DOHH2 (cell line): ENCODE data around the gene RHOBTB3.

ENCODE experiments used
- EZH2phosphoT487 ChIP-seq: fragments of 200-600 bp; sonication (generic); IDR thresholded peaks from 2 replicates; pipeline ENCODE4 v1.6.1; 2017; ENCODE audit warnings: borderline replicate concordance, mild to moderate bottlenecking, antibody characterized with exemption, low read length, moderate library complexity, mixed read lengths
- TF ChIP-seq, protein P1 (sequence below): fragments of 200-600 bp; sonication (generic); IDR thresholded peaks from one replicate; pipeline ENCODE4 v1.5.1; 2014; ENCODE audit warnings: antibody characterized with exemption, mild to moderate bottlenecking, low read depth, low read length; ENCODE audit not compliant: poor library complexity, severe bottlenecking

DNA sequence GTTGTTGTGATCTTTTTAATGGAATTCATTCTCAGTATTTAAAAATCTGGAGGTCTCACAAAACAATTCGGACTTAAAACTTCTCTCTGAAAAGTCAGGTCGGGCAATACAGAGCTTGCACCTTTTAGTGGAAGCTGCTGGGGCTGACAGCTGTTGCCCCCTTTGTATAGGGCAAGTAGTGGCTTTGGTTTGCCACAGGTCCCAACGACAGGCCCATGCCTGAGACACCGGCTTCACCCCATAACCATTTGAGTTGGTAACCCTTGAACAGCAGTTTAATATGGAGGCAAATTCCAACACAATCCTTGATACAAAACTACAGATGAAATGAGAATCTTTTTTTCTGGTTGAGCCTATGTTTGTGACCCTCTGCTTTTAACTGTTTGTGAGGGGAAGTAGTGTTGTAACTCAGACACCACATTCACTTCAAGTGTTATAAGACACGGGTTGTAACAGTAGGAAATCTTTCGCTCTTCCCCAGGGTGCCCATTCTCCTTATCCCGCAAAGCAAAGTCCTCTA, 92.1 kb downstream of the RHOBTB3 start:
- TF ChIP-seq, protein P1, sequence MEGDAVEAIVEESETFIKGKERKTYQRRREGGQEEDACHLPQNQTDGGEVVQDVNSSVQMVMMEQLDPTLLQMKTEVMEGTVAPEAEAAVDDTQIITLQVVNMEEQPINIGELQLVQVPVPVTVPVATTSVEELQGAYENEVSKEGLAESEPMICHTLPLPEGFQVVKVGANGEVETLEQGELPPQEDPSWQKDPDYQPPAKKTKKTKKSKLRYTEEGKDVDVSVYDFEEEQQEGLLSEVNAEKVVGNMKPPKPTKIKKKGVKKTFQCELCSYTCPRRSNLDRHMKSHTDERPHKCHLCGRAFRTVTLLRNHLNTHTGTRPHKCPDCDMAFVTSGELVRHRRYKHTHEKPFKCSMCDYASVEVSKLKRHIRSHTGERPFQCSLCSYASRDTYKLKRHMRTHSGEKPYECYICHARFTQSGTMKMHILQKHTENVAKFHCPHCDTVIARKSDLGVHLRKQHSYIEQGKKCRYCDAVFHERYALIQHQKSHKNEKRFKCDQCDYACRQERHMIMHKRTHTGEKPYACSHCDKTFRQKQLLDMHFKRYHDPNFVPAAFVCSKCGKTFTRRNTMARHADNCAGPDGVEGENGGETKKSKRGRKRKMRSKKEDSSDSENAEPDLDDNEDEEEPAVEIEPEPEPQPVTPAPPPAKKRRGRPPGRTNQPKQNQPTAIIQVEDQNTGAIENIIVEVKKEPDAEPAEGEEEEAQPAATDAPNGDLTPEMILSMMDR: no peak
- no peak for TF ChIP-seq EZH2phosphoT487
